Keratinocyte (primary cell): ENCODE results near the gene CRACR2B. TPM values are rescaled to one million over a fixed set of nuclear protein-coding genes. Genes with fewer than 3 reads are reported as not detected.

Experiments used
- DNase-seq: peaks from one replicate; pipeline ENCODE4 v3.0.0-alpha.2; 2011; ENCODE audit warnings: low read depth, missing footprints, low spot score
- FAIRE-seq: peaks from 2 replicates; lab custom pipeline; 2011; peaks lifted over from hg19 to GRCh38; lab: Jason Lieb, UNC
- H2AFZ ChIP-seq: 2 replicates; pipeline ENCODE4 v1.6.0; 2012; ENCODE audit warnings: low read length, control low read depth, inconsistent platforms; ENCODE audit not compliant: control insufficient read depth
- H3K27ac ChIP-seq: 2 replicates; pipeline ENCODE4 v1.5.1; 2011; ENCODE audit warnings: low read length; ENCODE audit not compliant: control insufficient read depth, insufficient read depth
- H3K27me3 ChIP-seq: 3 replicates; pipeline ENCODE4 v1.6.0; 2011; ENCODE audit warnings: low read length; ENCODE audit not compliant: control insufficient read depth, insufficient read depth; ENCODE audit errors: extremely low read depth
- H3K36me3 ChIP-seq, 2 experiments: 2 replicates in 1 of 2; 3 replicates in 1 of 2; pipeline ENCODE4 v1.5.1; 2011; ENCODE audit warnings: low read length in 2 of 2, mild to moderate bottlenecking in 1 of 2; ENCODE audit not compliant: control insufficient read depth in 2 of 2, insufficient read depth in 2 of 2; ENCODE audit errors: extremely low read depth in 1 of 2
- H3K4me1 ChIP-seq: 3 replicates; pipeline ENCODE4 v1.5.1; 2011; ENCODE audit warnings: low read length; ENCODE audit not compliant: control insufficient read depth, insufficient read depth; ENCODE audit errors: extremely low read depth
- H3K4me2 ChIP-seq: 3 replicates; pipeline ENCODE4 v1.6.0; 2011; ENCODE audit warnings: low read depth, low read length; ENCODE audit not compliant: control insufficient read depth, insufficient read depth; ENCODE audit errors: extremely low read depth
- H3K4me3 ChIP-seq, 3 experiments: fragments of 200-600 bp in 1 of 3; sonication (generic) in 1 of 3; 2 replicates in 2 of 3; 3 replicates in 1 of 3; pipeline ENCODE4 v1.5.1; 2011 to 2016; ENCODE audit warnings: low read length in 3 of 3, mild to moderate bottlenecking in 3 of 3, control low read depth in 2 of 3, inconsistent platforms in 1 of 3, low read depth in 1 of 3, mixed read lengths in 1 of 3, mixed run types in 1 of 3, moderate library complexity in 1 of 3; ENCODE audit not compliant: control insufficient read depth in 2 of 3, insufficient read depth in 2 of 3; ENCODE audit errors: extremely low read depth in 1 of 3
- H3K79me2 ChIP-seq: 2 replicates; pipeline ENCODE4 v1.6.0; 2012; ENCODE audit warnings: low read length; ENCODE audit not compliant: control insufficient read depth, insufficient read depth
- H3K9ac ChIP-seq: 3 replicates; pipeline ENCODE4 v1.6.0; 2011; ENCODE audit warnings: low read length; ENCODE audit not compliant: control insufficient read depth, insufficient read depth; ENCODE audit errors: extremely low read depth
- H3K9me1 ChIP-seq: 3 replicates; pipeline ENCODE4 v1.6.0; 2011; ENCODE audit warnings: low read length; ENCODE audit not compliant: control insufficient read depth, insufficient read depth; ENCODE audit errors: extremely low read depth
- H3K9me3 ChIP-seq: 2 replicates; pipeline ENCODE4 v1.5.1; 2012; ENCODE audit warnings: low read depth, low read length; ENCODE audit not compliant: control insufficient read depth
- H4K20me1 ChIP-seq: 3 replicates; pipeline ENCODE4 v1.6.0; 2011; ENCODE audit warnings: low read length; ENCODE audit not compliant: control insufficient read depth, insufficient read depth; ENCODE audit errors: extremely low read depth
- CTCF ChIP-seq, 3 experiments: IDR thresholded peaks in 1 of 3; conservative IDR thresholded peaks in 1 of 3; optimal IDR thresholded peaks in 1 of 3; 2 replicates in 2 of 3; 3 replicates in 1 of 3; pipeline versions ENCODE3 to v1.5.1; 2011; ENCODE audit warnings: low read length in 3 of 3, mild to moderate bottlenecking in 3 of 3, moderate library complexity in 2 of 3, control low read depth in 1 of 3, inconsistent platforms in 1 of 3; ENCODE audit not compliant: insufficient read depth in 2 of 3; ENCODE audit errors: extremely low read depth in 1 of 3
- EZH2 ChIP-seq: IDR thresholded peaks from one replicate; pipeline ENCODE4 v1.6.1; 2012; ENCODE audit warnings: inconsistent platforms, mild to moderate bottlenecking, low read length, moderate library complexity
- dilution Hi-C: fragments of 300-500 bp; cut with MboI; formaldehyde crosslinking; loops from one replicate; pipeline ENCODE4 v1.7.0; 2020; ENCODE audit warnings: low sequenced_read_pairs; ENCODE audit not compliant: extremely low pct_ligation_motif_present
- polyA plus RNA-seq, 5 experiments: library from polyadenylated mRNA; depleted of rRNA in 3 of 5; stranded (reverse) in 3 of 5; stranded (forward) in 1 of 5; unstranded in 1 of 5; fragments of >200 nt; gene quantifications; 1 replicate in 1 of 5; 2 replicates in 3 of 5; 3 replicates in 1 of 5; pipeline versions ENCODE4 v1.2.1 to v1.2.3, GENCODE V29; 2011 to 2012; ENCODE audit warnings: missing spikeins in 2 of 5, low read depth in 1 of 5, low replicate concordance in 1 of 5

Gene CRACR2B
- polyA plus RNA-seq, 1 donor (not counting 4 experiments of a cell fraction or from before 2014, with no cell fraction given), result 0.17 TPM

DNA sequence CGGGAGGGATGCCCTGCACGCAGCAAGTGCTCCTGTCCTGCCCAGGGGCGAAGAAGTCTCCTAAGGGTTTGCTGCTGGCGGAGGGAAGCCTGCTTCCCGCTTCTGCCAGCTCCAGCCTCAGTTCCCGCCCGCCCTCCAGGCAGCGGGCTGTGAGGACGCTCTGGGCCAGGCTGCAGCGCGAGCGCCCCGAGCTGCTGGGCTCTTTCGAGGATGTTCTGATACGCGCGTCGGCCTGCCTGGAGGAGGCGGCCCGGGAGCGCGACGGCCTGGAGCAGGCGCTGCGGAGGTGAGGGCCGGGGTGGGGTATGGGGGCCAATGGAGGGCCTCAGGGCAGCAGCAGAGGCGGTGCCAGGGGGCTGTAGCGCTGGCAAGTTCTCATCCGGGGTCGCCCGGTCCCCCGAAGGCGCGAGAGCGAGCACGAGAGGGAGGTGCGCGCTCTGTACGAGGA lies 2.2 kb downstream of the CRACR2B start:
- H3K4me2 ChIP-seq, result peak overlapping the region; percentile 76
- H3K27ac ChIP-seq, result no peak overlapping the region
- peak overlapping the region; percentile 49 for H2AFZ ChIP-seq
- H3K79me2 ChIP-seq, result peaks cover 15% of the 10 kb centered on the region
- no peaks in the 10 kb centered on the region for H3K9me1 ChIP-seq
- FAIRE-seq (no peak), DNase-seq (no peak)
- H3K4me3 ChIP-seq, result peak overlapping the region; percentile 1 to 53 (median 42)
- no peaks in the 10 kb centered on the region for H4K20me1 ChIP-seq
- H3K4me1 ChIP-seq, result peaks cover 42% of the 10 kb centered on the region
- peaks cover 50% of the 10 kb centered on the region for H3K27me3 ChIP-seq
- peaks cover 0 to 4% of the 10 kb centered on the region in 2 experiments for H3K36me3 ChIP-seq
- H3K9ac ChIP-seq, result no peak overlapping the region
- no peaks in the 10 kb centered on the region for H3K9me3 ChIP-seq
- dilution Hi-C loops, result no loop called here
- TF ChIP-seq EZH2 (no peak), CTCF (optimal IDR thresholded peaks at IDR 0.05 in 1 of 3, IDR thresholded peaks at IDR 0.05 in 1 of 3, conservative IDR thresholded peaks at IDR 0.05 in 1 of 3; ENCODE audit: extremely low read depth in 1 of 3, insufficient read depth in 2 of 3, low read length in 3 of 3) (no peak)

DNA sequence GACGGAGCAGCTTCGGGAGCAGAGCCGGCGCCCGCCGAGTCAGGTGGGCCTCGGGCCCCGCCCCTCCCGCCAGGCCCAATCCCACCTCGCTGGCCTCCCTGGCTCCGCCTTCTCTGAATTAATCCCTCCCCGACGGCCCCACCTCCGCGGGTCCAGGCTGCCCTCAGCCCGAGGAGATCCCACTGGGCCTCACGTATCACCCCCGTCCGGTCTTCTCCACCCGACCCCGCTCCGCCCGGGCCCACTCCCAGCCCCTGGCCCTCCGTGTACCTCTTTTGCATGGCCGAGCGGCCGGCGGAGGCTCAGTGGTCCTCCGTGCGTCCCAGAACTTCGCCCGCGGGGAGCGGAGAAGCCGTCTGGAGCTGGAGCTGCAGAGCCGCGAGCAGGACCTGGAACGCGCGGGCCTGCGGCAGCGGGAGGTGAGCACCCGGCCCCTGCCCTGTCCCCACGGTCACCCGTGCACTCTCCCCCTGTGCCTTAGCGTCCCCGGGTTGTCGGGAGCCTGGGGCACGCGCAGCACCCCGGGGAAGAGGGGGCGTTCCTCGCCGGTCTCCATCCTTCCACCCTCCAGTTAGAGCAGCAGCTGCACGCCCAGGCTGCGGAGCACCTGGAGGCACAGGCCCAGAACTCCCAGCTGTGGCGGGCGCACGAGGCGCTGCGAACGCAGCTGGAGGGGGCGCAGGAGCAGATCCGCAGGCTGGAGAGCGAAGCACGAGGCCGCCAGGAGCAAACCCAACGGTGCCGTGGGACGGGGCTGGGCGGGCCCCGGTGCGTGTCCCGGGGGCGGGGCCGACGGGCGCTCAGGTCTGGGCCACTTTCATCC lies 2.8 kb downstream of the CRACR2B start:
- H3K9ac ChIP-seq, result peak overlapping the region; percentile 4
- H3K79me2 ChIP-seq, result peaks cover 19% of the 10 kb centered on the region
- peaks cover 0 to under 1% of the 10 kb centered on the region in 2 experiments for H3K36me3 ChIP-seq
- TF ChIP-seq EZH2 (peak; percentile 18), CTCF (optimal IDR thresholded peaks at IDR 0.05 in 1 of 3, IDR thresholded peaks at IDR 0.05 in 1 of 3, conservative IDR thresholded peaks at IDR 0.05 in 1 of 3; ENCODE audit: extremely low read depth in 1 of 3, insufficient read depth in 2 of 3, low read length in 3 of 3) (no peak)
- peak overlapping the region; percentile 49 for H2AFZ ChIP-seq
- H3K4me1 ChIP-seq, result peaks cover 47% of the 10 kb centered on the region
- no peak overlapping the region for H3K27ac ChIP-seq
- no peaks in the 10 kb centered on the region for H3K9me3 ChIP-seq
- dilution Hi-C loops, result no loop called here
- no peaks in the 10 kb centered on the region for H3K9me1 ChIP-seq
- H3K27me3 ChIP-seq, result peaks cover 50% of the 10 kb centered on the region
- H4K20me1 ChIP-seq, result peaks cover 2% of the 10 kb centered on the region
- peak overlapping the region; percentile 76 for H3K4me2 ChIP-seq
- FAIRE-seq (no peak), DNase-seq (no peak)
- peak overlapping the region; percentile 27 to 53 (median 42) for H3K4me3 ChIP-seq
